HG03039 (cell line): ENCODE measurements around the gene LRRFIP1.

Experiments used
- ATAC-seq: cut with Tn5 transposase; IDR thresholded peaks from one replicate; pipeline ENCODE4 v1.9.1; 2021; ENCODE audit warnings: mild to moderate bottlenecking, moderate library complexity; ENCODE audit not compliant: unreplicated experiment

Gene LRRFIP1

DNA sequence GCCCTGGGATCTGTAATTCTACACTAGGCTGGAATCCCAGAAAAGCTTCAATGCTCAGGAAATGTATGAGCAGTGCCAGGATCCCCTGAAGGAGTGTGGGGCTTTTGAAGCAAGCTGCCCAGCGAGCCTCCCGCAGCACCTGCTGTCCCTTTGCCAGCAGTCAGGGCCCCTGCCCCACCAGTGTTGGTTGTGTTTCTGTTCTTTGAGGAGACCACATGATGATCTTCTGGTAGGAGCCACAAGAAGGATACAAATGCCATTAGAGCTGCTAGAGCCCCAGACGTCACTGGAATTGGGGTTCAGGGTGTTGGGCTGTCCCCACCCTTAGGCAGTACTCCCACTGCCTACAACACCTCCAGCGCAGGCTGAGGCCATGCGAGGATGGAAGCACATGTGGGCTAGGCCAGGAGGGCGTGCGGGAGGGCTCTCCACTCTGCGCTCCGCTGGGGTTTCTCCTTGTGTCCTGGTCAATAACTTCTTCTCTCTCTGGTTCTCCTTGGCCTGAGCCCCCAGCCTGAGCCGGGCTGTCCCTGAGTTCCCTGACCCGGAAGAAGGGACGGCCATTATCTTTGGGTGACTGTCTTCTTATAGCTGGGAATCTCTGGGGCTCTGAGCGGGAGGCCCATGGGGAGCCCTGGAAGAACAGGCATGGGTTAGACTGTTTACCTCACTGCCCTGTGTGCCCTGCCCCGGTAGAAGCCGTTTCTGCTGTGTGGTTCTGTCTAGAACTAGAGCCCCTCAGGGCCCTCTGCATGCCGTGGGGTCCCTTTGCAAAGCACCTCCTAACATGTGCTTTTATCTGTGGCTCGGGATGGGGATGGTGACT, 73.9 kb downstream of the LRRFIP1 start:
- ATAC-seq, result no peak

DNA sequence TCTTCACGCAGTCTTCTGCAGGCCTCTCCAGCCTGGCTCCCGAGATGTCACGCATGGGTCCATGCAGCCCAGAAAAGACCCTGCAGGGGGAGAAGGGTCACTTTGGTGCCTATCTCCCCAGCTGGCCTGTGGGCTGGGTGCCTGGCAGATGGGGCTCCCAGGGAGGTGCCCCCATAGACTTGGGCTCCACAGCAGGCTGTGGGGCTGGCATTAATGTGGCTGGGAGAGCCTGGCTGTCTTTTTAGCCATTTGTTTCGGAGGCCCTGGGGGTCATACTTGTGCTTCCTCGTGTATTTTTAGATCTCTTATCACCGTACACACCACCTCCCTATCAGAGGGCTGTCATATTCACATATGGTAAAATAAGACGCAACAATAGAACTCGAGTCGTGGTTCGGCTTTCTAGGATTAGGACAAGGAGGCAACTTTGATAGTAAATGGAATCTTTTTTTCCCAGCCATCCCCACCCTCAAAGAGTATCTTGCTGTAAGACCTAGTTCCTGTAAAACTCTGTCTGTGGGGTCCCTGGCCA, 74.5 kb downstream of the LRRFIP1 start:
- ATAC-seq, result no peak

- no peak for ATAC-seq
Measured at GRCh38 chr2:237702441-237703391, 75.3 kb downstream of the LRRFIP1 start.

- ATAC-seq, result no peak
Measured at GRCh38 chr2:237704501-237705434, 77.4 kb downstream of the LRRFIP1 start.

DNA sequence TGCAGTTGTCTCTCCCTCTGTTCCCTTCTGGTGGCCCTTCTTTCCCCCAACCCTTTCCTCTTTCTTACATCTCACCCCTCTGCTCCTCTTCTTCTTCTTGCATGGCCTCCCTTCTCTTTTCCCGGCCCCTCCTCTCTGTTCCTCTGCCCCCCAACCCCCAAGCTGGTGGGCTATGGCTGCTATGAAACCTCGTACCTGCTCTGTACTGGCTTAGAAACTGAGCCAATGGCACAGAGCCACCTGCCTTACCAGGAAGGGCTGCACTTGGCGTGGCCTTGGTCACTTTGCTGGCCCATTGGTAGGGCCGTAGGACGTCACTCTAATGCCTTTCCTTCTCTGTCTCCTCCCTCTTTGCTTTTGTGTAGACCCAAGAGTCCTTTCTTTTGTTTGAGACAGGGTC, 78.9 kb downstream of the LRRFIP1 start:
- no peak for ATAC-seq

- no peak for ATAC-seq
Measured at GRCh38 chr2:237708065-237708398, 80.6 kb downstream of the LRRFIP1 start.

GRCh38 chr2:237708491-237708890, 81.1 kb downstream of the LRRFIP1 start:
- ATAC-seq, result no peak

- ATAC-seq, result no peak
Measured at GRCh38 chr2:237708961-237709360, 81.6 kb downstream of the LRRFIP1 start.

GRCh38 chr2:237711458-237712150, 84.2 kb downstream of the LRRFIP1 start:
- no peak for ATAC-seq

DNA sequence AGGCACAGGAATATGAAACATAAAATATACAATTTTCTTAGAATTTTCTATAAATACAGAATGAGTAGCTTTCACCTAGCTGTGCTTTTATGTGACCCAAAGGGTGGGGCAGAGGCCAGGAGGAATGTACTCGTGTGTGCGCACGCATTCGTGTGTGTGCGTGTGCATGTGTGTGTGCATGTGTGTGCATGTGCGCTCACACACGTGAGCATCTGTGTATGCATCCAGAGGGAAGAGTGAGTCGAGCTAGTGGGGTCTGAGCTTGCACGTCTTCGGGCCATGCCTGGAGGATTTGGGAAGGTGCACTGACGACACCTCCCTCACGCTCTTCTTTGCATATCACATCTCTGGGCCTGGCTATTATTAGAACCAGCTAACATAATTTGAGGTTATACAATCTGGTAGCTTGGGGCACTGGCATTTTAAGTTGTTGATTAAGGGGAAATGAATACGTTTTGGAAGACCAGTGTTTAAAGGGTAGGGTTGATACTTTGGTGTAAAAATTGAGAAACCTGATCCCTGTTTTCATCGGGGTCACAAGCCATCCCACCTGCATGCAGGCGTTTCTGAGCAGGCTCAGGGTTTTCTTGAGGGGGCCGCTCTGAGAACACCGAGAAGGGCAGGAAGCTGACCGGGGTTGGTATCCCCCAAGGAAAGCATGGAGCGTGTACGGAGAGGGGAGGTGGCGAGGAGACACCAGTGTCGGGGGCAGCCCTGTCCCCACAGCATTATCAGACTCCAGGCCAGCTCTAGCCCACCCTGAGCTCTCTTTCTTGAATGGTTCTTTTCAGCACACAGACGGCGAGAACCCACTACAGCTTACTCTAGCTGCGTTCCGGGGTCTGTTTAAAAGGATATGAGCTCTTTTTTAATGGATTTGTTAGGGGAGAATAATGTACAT, 85.3 kb downstream of the LRRFIP1 start:
- ATAC-seq, result no peak

DNA sequence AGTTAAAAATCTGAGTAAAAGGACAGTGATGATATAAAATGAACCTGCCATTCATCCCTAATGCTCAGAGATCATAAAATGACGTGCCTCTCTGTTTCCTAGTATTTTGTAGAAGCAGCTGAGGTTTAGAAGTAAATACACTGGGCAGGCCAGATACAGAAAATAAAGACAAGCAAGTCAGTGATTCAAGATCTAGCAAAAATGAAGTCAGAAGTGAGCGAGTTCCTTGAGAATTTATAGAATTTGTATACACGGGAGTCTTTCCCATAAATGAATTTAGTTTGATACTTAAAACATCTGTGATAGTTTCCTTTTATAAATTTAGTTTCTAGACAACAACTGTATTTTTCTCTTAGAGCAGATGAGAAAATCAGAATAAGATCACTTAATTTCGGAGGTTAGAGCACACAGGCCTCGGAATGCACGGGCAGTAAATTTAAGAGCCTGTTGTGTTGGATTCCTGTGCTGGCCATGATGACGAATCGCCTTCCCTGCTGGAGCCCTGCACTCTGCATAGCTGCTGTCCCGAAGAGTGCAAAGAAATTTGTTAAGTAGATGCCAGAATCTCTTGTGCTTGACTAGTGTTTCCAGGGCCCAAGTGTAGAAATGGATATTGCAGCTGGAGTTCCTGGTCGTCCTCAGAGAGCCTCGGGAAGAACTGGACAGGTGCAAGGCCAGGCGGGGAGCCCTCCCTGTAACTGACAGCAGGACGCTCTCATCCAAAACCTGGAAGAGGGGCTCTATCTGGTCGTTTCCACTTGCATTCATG, 87.5 kb downstream of the LRRFIP1 start:
- ATAC-seq, result no peak

GRCh38 chr2:237715459-237715947, 88.1 kb downstream of the LRRFIP1 start:
- no peak for ATAC-seq

GRCh38 chr2:237716011-237716410, 88.6 kb downstream of the LRRFIP1 start:
- ATAC-seq, result no peak

DNA sequence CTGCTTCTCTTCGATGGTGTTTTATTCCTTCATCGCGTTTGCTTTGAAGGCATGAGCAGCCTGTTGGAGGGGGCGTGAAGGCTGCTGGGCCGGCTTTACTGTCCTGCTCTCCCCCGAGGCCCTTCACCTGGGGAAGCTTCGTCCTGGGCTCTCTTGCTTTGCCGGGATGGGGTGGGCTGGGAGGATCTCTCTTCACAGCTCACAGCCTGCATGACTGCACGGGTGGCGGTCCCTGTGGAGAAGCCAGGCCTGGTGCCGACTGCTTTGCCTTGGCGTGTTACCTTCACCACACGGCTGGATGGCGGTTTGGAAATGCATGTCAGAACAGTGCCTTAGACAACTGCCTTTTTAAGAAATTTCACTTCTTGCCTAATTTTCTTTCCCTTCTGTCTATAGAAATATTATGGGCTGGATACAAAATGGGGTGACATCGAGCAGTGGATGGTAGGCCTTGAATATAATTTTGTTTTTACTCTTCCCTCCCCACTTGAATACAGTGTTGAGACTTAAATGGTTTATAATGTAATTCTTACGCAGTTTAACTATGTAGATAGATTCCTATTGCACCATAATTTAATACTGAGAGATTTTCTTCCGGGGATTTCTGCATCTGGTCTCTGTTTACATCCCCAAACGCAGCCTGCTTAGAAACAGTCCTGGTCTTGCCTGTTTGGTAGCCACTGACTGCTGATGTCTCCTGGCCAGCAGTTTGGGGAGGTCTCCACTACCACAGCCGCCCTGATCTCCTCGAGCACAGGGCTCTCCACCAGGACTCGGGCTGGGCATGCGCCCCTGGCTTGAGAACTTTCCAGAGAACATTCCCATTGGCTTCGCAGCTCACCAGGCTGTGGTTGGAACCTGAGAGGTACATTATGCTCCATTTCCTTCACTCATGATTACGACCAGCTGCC, 90.2 kb downstream of the LRRFIP1 start:
- ATAC-seq, result no peak

GRCh38 chr2:237718277-237718634, 90.9 kb downstream of the LRRFIP1 start:
- no peak for ATAC-seq

- no peak for ATAC-seq
Measured at GRCh38 chr2:237720444-237720843, 93.1 kb downstream of the LRRFIP1 start.

- no peak for ATAC-seq
Measured at GRCh38 chr2:237720957-237721356, 93.6 kb downstream of the LRRFIP1 start.
